Thoracic aorta endothelial cell (primary cell): ENCODE measurements around the gene NEURL4. TPM values are rescaled to one million over a fixed set of nuclear protein-coding genes. Genes with fewer than 3 reads are reported as not detected.

ENCODE experiments used
- small RNA-seq: library from RNA; depleted of rRNA; stranded (forward); fragments of <200 nt; gene quantifications from one replicate; pipeline ENCODE3, GENCODE V24; 2012
- total RNA-seq: library from RNA; depleted of rRNA; stranded (reverse); fragments of >200 nt; gene quantifications from 2 replicates; pipeline ENCODE4 v1.2.3, GENCODE V29; 2012

Gene NEURL4
- total RNA-seq = 17.3 and 23.5 TPM in 2 replicates

DNA sequence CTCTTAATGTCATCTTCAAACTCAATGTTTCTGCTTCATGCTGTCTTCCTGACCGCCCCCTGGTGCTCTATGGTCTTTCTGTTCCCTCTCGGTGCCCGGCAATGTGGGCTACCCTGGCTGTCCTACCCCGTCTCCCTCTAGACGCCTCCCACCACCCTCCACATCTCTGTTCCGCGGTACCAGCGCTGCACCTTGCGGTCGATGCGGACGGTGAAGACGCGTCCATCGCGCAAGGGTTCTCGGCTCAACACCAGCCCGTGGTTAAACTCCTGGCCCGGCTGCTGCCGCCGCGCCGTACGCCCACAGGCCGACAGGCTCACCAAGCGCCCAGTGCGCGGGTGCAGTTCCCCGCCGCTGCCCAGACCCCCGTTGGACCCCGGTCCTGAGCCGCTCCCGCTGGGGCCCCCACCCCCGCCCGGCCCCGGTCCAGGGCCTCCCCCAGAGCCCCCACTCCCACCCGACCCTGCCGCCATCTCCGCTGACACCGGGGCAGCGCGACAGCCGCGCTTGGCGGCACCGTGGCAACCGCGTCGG lies at the start of gene NEURL4:
TSS of gene NEURL4 (minus strand) at position 496 of the 534 bp plus-strand sequence. CDS start at position 473, 23 bp downstream.

DNA sequence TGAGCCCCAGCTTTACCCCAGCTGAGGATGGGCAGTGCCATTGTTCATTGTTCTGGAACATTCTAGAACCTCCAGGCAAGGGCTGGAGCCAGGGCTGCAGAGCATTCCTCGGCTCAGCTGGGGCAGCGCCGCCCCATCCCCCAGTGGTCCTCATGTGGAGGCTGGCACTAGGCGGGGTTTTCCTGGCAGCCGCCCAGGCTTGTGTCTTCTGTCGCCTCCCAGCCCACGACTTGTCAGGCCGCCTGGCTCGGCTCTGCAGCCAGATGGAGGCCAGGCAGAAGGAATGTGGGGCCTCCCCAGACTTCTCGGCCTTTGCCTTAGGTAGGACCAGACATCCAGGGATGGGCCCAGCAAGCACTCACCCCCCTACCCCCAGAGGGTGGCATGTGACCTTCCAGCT lies 25.9 kb upstream of the NEURL4 start, which contains the start of gene TMEM95:
TSS of gene TMEM95 (plus strand) at position 104 of the 400 bp plus-strand sequence. CDS start at position 153, 49 bp downstream.

DNA sequence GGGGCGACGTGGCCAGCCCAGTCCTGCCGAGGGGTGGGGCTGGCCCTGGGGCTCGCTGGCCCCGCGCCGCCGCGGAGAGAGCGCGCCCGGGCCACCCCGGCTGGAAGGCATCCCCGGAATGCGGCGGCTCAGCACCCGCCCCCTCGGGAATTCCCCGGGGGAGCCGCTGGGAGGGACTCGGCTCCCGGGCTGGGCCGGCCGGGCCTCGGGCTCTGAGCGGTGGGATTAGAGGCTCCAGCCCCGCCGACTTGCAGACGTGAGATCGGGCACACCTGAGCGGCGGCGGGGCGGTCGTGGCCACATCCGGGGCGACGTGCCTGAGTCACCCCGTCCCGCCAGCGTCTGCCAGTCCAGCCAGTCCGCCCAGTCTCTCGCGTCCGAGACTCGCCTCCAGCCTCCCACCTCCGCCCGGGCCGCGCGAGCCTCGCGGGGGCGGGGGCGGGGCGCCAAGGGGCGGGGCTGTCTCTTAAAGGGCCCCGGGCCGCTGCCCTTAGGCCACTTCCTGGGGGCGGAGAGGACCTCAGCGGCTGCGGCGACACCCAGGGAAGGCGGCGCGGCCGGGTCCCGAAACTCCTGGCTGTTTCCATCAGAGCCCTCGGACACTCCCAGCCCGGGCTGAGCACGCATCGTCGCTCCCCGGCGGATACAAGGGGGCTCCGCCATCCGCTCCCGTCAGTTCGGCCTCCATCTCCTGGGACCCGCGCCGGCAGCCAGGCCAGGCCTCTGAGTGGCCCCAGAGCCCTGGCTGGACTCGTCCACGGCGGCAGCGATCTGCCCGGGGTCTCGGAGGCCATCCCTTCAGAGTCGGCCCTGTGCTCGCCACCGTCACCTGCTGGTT lies 22.7 kb upstream of the NEURL4 start, which contains the start of gene KCTD11:
TSS of gene KCTD11 (plus strand) at position 498 of the 838 bp plus-strand sequence.

DNA sequence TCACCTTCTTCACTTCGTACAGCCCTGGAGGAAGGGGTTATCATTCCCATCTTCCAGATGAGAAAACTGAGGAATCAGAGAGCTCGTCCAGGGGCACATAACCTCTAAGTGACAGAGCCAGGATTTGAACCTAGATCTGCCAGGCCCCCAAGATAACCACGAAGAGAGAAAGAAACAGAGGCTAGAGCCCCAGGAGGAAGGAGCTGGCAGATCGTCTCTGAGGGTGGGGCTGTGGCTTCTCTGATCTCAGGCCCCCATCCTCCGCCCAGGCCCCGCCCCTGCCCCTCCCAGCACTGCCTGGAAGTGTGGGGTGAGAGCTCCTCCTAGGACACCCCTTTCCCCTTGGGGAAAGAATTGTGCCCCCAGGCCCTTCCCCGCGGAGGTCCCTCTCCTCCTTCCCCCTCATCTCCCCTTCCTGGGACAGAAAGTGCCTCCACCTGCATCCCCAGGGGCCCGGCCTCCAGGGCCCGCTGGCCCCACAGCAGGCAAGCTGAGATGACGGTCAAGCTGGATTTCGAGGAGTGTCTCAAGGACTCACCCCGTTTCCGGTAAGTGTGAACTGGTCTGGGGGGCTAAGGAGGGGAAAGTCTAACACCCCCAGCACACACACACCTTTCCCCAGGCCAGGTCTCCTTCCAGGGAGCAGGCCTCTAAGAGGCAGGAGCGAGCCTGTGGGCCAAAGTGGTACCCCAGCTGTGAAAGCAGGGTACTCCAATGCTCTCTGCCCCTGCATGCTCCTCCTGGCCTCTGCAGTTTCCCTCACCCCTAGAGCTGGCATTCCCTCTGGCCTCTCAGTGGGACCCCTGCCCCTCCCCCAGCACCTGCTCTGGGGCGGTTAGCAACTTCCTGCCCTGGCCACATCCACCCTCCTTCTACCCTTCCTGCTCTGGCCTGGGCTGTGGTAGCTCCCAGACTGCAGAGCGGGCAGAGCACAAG lies 7.4 kb upstream of the NEURL4 start, which contains the start of gene ACAP1:
TSS of gene ACAP1 (plus strand) at position 290 of the 936 bp plus-strand sequence. CDS start at position 496, 206 bp downstream.

DNA sequence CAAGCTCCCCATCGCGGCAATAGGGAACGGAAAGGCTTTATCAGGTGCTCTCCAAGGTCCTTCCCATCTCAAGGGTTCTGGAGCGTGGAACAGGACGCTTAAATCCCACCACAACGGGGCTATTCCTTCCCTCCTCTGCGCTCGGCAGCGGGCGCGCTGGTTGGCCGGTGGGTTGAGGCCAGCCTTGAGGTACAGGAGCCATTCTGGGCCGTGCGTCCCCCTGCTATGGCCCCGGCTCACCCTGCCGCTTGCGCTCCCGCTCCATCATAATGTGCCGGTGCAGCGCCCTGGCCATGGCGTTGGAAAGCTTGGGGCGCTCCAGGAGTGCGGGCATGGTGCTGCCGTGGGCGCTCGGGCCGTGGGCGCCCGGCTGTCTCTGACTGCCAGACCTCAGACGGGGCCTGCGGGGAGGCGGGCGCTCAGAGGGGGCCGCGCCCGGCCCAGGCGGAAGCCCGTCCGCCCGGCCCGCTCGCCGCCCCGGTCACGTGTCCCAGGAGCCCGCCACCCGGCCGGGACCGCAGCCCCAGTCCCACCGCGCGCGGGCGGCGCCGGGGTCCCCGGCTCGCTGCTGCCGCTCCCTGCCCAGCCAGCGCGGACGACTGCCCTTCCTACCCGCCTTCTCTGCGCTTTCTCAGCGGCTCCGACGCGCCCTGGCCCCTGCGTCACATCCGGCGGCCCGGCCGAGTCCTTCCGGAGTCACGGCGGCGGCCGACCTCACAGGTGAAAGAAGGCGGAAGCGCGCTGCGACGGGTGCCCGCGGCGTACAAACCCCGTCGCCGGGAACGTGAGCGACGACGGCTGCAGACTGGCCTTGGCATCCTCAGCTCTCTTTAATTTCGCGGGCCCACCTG lies 14.2 kb downstream of the NEURL4 start, which contains the start of gene GPS2:
TSS of gene GPS2 (minus strand) at position 642 of the 851 bp plus-strand sequence. CDS start at position 334, 308 bp downstream.

DNA sequence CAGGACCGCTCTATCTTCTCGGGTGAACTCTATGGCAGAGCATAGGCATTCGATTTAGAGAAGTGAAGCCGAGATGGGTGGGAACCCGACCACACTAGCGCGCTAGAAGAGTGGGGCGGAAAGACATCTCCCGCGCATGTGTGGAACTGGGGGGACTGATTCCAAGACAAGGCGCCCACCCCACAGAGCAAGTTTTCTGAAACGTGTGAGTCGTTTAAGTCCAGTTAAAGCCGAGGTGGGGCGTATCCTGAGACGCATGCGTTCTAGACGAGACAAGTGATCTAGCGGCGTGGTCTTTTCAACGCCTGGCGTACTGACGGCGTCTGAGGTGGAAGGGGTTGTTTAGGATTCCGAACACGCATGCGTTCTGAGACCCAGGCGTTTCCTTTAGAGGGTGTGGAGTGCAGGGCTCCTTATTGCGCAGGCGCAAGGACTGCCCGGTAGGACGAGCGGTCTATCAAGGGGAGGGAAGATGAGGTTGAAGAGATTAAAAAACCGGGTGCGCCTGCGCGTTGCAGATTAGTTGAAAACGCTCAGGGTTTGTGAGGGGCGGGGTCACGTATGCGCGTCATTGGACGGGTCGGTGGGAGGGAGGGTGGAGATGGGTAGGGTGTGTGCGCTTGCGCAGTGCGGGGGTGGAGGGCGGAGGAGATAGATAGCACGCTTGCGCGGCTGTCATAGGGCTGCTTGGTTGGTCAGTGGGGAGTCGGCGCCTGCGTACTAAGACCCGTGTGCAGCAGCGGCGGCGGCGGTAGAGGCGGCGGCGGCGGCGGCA lies 22.0 kb downstream of the NEURL4 start, which contains the start of gene EIF5A:
TSS of gene EIF5A (plus strand) at position 718 of the 775 bp plus-strand sequence. CDS start 2,008 bp downstream, outside the sequence.

DNA sequence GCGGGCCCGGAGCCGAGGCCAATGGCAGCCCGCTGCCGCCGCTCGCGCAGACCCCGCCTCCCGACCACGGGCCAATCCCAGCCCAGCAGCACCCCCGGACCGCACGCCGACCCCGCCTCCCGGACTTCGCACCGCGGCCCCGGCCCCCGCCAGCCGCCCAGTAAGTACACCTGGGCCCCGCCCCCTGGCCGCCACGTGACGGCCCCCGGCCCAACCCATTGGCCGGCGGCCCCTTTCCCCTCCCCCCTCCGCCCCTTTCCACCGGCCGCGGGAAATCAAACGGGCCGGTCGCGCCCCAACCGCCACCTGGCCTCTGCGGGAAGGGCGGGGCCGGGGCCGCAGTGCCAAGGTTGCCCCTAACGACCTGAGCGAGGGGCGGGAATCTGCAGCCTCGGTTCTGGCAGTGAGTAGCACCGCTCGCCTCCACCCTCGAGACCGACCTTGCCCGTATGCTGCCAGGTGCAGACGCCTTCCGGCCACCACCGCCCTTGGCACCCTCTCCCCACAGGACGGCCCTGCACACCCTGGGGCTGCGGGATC lies 34.5 kb downstream of the NEURL4 start, which contains the start of gene YBX2:
TSS of gene YBX2 (minus strand) at position 26 of the 540 bp plus-strand sequence. CDS start 139 bp downstream, outside the sequence.

DNA sequence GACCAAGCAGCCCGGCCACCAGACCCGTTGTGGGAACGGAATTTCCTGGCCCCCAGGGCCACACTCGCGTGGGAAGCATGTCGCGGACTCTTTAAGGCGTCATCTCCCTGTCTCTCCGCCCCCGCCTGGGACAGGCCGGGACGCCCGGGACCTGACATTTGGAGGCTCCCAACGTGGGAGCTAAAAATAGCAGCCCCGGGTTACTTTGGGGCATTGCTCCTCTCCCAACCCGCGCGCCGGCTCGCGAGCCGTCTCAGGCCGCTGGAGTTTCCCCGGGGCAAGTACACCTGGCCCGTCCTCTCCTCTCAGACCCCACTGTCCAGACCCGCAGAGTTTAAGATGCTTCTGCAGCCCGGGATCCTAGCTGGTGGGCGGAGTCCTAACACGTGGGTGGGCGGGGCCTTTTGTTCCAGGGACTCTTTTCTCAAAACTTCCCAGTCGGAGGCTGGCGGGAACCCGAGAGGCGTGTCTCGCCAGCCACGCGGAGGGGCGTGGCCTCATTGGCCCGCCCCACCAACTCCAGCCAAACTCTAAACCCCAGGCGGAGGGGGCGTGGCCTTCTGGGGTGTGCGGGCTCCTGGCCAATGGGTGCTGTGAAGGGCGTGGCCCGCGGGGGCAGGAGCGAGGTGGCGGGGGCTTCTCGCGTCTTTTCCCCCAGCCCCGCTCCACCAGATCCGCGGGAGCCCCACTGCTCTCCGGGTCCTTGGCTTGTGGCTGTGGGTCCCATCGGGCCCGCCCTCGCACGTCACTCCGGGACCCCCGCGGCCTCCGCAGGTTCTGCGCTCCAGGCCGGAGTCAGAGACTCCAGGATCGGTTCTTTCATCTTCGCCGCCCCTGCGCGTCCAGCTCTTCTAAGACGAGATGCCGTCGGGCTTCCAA lies 47.8 kb downstream of the NEURL4 start, which contains the start of gene SLC2A4:
TSS of gene SLC2A4 (plus strand) at position 645 of the 879 bp plus-strand sequence. CDS start at position 862, 217 bp downstream.

Small RNA genes within 50 kb of the gene (small RNA-seq; reads per million reads assigned to genes)
- gene AC026954.2 (not detected), gene RF00019 (not detected)

Other genes with a start within 250 kb of the NEURL4 start
- gene CLEC10A, start 249.1 kb downstream of the NEURL4 start, total RNA-seq = not detected in 2 replicates
- gene ASGR2, start 214.5 kb downstream of the NEURL4 start, total RNA-seq = not detected in 2 replicates
- 5.8 and 9.7 TPM in 2 replicates for gene ASGR1, start 150.0 kb downstream of the NEURL4 start, total RNA-seq
- 13.2 and 14.8 TPM in 2 replicates for gene DLG4, start 109.5 kb downstream of the NEURL4 start, total RNA-seq
- gene ACADVL, start 109.4 kb downstream of the NEURL4 start, total RNA-seq = 164 and 181 TPM in 2 replicates
- gene DVL2, start 94.8 kb downstream of the NEURL4 start, total RNA-seq = 39.8 and 51.8 TPM in 2 replicates
- gene PHF23, start 89.9 kb downstream of the NEURL4 start, total RNA-seq = 38.1 and 38.3 TPM in 2 replicates
- gene GABARAP, start 86.9 kb downstream of the NEURL4 start, total RNA-seq = 206 and 343 TPM in 2 replicates
- gene CTDNEP1, start 77.6 kb downstream of the NEURL4 start, total RNA-seq = 33.8 and 45.2 TPM in 2 replicates
- gene ELP5, start 77.1 kb downstream of the NEURL4 start, total RNA-seq = 32.0 and 36.4 TPM in 2 replicates
- gene CLDN7, start 66.9 kb downstream of the NEURL4 start, total RNA-seq = 19.0 and 22.7 TPM in 2 replicates
- gene SLC2A4, start 47.6 kb downstream of the NEURL4 start, total RNA-seq = under 0.01 and 0.14 TPM in 2 replicates
- 0.13 and 0.14 TPM in 2 replicates for gene YBX2, start 34.7 kb downstream of the NEURL4 start, total RNA-seq
- 863 and 945 TPM in 2 replicates for gene EIF5A, start 21.7 kb downstream of the NEURL4 start, total RNA-seq
- 44.3 and 44.5 TPM in 2 replicates for gene GPS2, start 14.0 kb downstream of the NEURL4 start, total RNA-seq
- gene ACAP1, start 7.2 kb upstream of the NEURL4 start, total RNA-seq = not detected in 2 replicates
- gene KCTD11, start 22.8 kb upstream of the NEURL4 start, total RNA-seq = 2.1 and 2.6 TPM in 2 replicates
- not detected in 2 replicates for gene TMEM95, start 25.8 kb upstream of the NEURL4 start, total RNA-seq
- gene TNK1, start 51.8 kb upstream of the NEURL4 start, total RNA-seq = 0.27 and 0.29 TPM in 2 replicates
- 19.5 and 22.2 TPM in 2 replicates for gene PLSCR3, start 65.2 kb upstream of the NEURL4 start, total RNA-seq
- gene TMEM256, start 74.8 kb upstream of the NEURL4 start, total RNA-seq = 49.5 and 65.8 TPM in 2 replicates
- 4.5 and 7.3 TPM in 2 replicates for gene NLGN2, start 78.5 kb upstream of the NEURL4 start, total RNA-seq
- not detected in 2 replicates for gene SPEM1, start 91.0 kb upstream of the NEURL4 start, total RNA-seq
- gene SPEM2, start 96.3 kb upstream of the NEURL4 start, total RNA-seq = not detected in 2 replicates
- gene SPEM3, start 99.5 kb upstream of the NEURL4 start, total RNA-seq = not detected in 2 replicates
- gene TMEM102, start 106.1 kb upstream of the NEURL4 start, total RNA-seq = 4.7 and 5.5 TPM in 2 replicates
- 0.22 and 0.27 TPM in 2 replicates for gene FGF11, start 110.2 kb upstream of the NEURL4 start, total RNA-seq
- gene CHRNB1, start 115.7 kb upstream of the NEURL4 start, total RNA-seq = 4.4 and 4.8 TPM in 2 replicates
- 17.6 and 23.3 TPM in 2 replicates for gene ZBTB4, start 150.3 kb upstream of the NEURL4 start, total RNA-seq
- gene SLC35G6, start 152.1 kb upstream of the NEURL4 start, total RNA-seq = not detected in 2 replicates
- gene POLR2A, start 155.0 kb upstream of the NEURL4 start, total RNA-seq = 110 and 117 TPM in 2 replicates
- 12.5 and 12.6 TPM in 2 replicates for gene TNFSF12, start 219.7 kb upstream of the NEURL4 start, total RNA-seq
- 2.7 and 3.1 TPM in 2 replicates for gene TNFSF13, start 229.4 kb upstream of the NEURL4 start, total RNA-seq
- 66.1 and 78.8 TPM in 2 replicates for gene SENP3, start 232.6 kb upstream of the NEURL4 start, total RNA-seq